ENCODE results near the gene RAD51B. TPM values are rescaled to one million over a fixed set of nuclear protein-coding genes. Genes with fewer than 3 reads are reported as not detected.
A peak's percentile ranks its signal among the peaks of the same experiment; 100 is the strongest.

Gene RAD51B
- total RNA-seq, 1 donor from 2014 or later = 38.6 TPM

GRCh38 chr14:68306934-68307789 lies 487.6 kb downstream of the RAD51B start:
- Histone ChIP-seq H3K9me3 (ENCODE audit: control insufficient read depth in 3 of 3, low read length in 3 of 3) (no peaks in the 10 kb centered on the region), H3K4me1 (ENCODE audit: control insufficient read depth in 3 of 3, insufficient read depth in 3 of 3, low read length in 3 of 3) (peaks cover 7 to 19% (median 11%) of the 10 kb centered on the region in 3 donors), H3K27ac (ENCODE audit: low read depth, low read length) (peak overlapping the region; percentile 50), H3K36me3 (ENCODE audit: control insufficient read depth in 3 of 3, insufficient read depth in 3 of 3, low read length in 3 of 3) (no peaks in the 10 kb centered on the region), H3K4me3 (ENCODE audit: low read length in 3 of 3) (no peak overlapping the region), H3K9ac (ENCODE audit: low read depth in 1 of 3, low read length in 3 of 3) (peak overlapping the region in 1 of 3 donors; percentile 66), H3K27me3 (ENCODE audit: control insufficient read depth in 3 of 3, insufficient read depth in 3 of 3, low read length in 3 of 3) (no peaks in the 10 kb centered on the region)

- H3K27ac ChIP-seq (ENCODE audit: low read depth, low read length) = peak overlapping the region; percentile 50
- no peaks in the 10 kb centered on the region for H3K9me3 ChIP-seq (ENCODE audit: control insufficient read depth in 3 of 3, low read length in 3 of 3)
- no peak overlapping the region for H3K9ac ChIP-seq (ENCODE audit: low read depth in 1 of 3, low read length in 3 of 3)
Observed at GRCh38 chr14:68307790-68308168, 488.2 kb downstream of the RAD51B start.

GRCh38 chr14:68308726-68309520 lies 489.3 kb downstream of the RAD51B start:
- Histone ChIP-seq H3K9me3 (ENCODE audit: control insufficient read depth in 3 of 3, low read length in 3 of 3) (no peaks in the 10 kb centered on the region), H3K4me1 (ENCODE audit: control insufficient read depth in 3 of 3, insufficient read depth in 3 of 3, low read length in 3 of 3) (peaks cover 7 to 19% (median 11%) of the 10 kb centered on the region in 3 donors), H3K27ac (ENCODE audit: low read depth, low read length) (peak overlapping the region; percentile 50), H3K36me3 (ENCODE audit: control insufficient read depth in 3 of 3, insufficient read depth in 3 of 3, low read length in 3 of 3) (no peaks in the 10 kb centered on the region), H3K4me3 (ENCODE audit: low read length in 3 of 3) (no peak overlapping the region), H3K27me3 (ENCODE audit: control insufficient read depth in 3 of 3, insufficient read depth in 3 of 3, low read length in 3 of 3) (no peaks in the 10 kb centered on the region), H3K9ac (ENCODE audit: low read depth in 1 of 3, low read length in 3 of 3) (no peak overlapping the region)

More at GRCh38 chr14:68307790-68308168, 488.2 kb downstream of the RAD51B start:
- Histone ChIP-seq H3K36me3 (ENCODE audit: control insufficient read depth in 3 of 3, insufficient read depth in 3 of 3, low read length in 3 of 3) (no peaks in the 10 kb centered on the region), H3K4me1 (ENCODE audit: control insufficient read depth in 3 of 3, insufficient read depth in 3 of 3, low read length in 3 of 3) (peaks cover 7 to 19% (median 11%) of the 10 kb centered on the region in 3 donors), H3K4me3 (ENCODE audit: low read length in 3 of 3) (no peak overlapping the region), H3K27me3 (ENCODE audit: control insufficient read depth in 3 of 3, insufficient read depth in 3 of 3, low read length in 3 of 3) (no peaks in the 10 kb centered on the region)

- Histone ChIP-seq H3K4me1 (ENCODE audit: control insufficient read depth in 3 of 3, insufficient read depth in 3 of 3, low read length in 3 of 3) (peaks cover 7 to 19% (median 11%) of the 10 kb centered on the region in 3 donors), H3K27ac (ENCODE audit: low read depth, low read length) (no peak overlapping the region), H3K36me3 (ENCODE audit: control insufficient read depth in 3 of 3, insufficient read depth in 3 of 3, low read length in 3 of 3) (no peaks in the 10 kb centered on the region), H3K27me3 (ENCODE audit: control insufficient read depth in 3 of 3, insufficient read depth in 3 of 3, low read length in 3 of 3) (no peaks in the 10 kb centered on the region), H3K4me3 (ENCODE audit: low read length in 3 of 3) (no peak overlapping the region), H3K9ac (ENCODE audit: low read depth in 1 of 3, low read length in 3 of 3) (no peak overlapping the region), H3K9me3 (ENCODE audit: control insufficient read depth in 3 of 3, low read length in 3 of 3) (no peaks in the 10 kb centered on the region)
Observed at GRCh38 chr14:68309616-68310015, 490.0 kb downstream of the RAD51B start.

- Histone ChIP-seq H3K27me3 (ENCODE audit: control insufficient read depth in 3 of 3, insufficient read depth in 3 of 3, low read length in 3 of 3) (no peaks in the 10 kb centered on the region), H3K4me1 (ENCODE audit: control insufficient read depth in 3 of 3, insufficient read depth in 3 of 3, low read length in 3 of 3) (peaks cover 4 to 16% (median 8%) of the 10 kb centered on the region in 3 donors), H3K27ac (ENCODE audit: low read depth, low read length) (no peak overlapping the region), H3K9me3 (ENCODE audit: control insufficient read depth in 3 of 3, low read length in 3 of 3) (no peaks in the 10 kb centered on the region), H3K36me3 (ENCODE audit: control insufficient read depth in 3 of 3, insufficient read depth in 3 of 3, low read length in 3 of 3) (no peaks in the 10 kb centered on the region), H3K9ac (ENCODE audit: low read depth in 1 of 3, low read length in 3 of 3) (no peak overlapping the region), H3K4me3 (ENCODE audit: low read length in 3 of 3) (no peak overlapping the region)
Observed at GRCh38 chr14:68312300-68312699, 492.7 kb downstream of the RAD51B start.

GRCh38 chr14:68312884-68313610 lies 493.5 kb downstream of the RAD51B start:
- H3K4me1 ChIP-seq (ENCODE audit: control insufficient read depth in 3 of 3, insufficient read depth in 3 of 3, low read length in 3 of 3) = peaks cover 1 to 10% (median 3%) of the 10 kb centered on the region in 3 donors
- H3K9ac ChIP-seq (ENCODE audit: low read depth in 1 of 3, low read length in 3 of 3) = no peak overlapping the region
- H3K4me3 ChIP-seq (ENCODE audit: low read length in 3 of 3) = no peak overlapping the region
- H3K36me3 ChIP-seq (ENCODE audit: control insufficient read depth in 3 of 3, insufficient read depth in 3 of 3, low read length in 3 of 3) = no peaks in the 10 kb centered on the region
- no peak overlapping the region for H3K27ac ChIP-seq (ENCODE audit: low read depth, low read length)
- no peaks in the 10 kb centered on the region for H3K9me3 ChIP-seq (ENCODE audit: control insufficient read depth in 3 of 3, low read length in 3 of 3)
- no peaks in the 10 kb centered on the region for H3K27me3 ChIP-seq (ENCODE audit: control insufficient read depth in 3 of 3, insufficient read depth in 3 of 3, low read length in 3 of 3)

GRCh38 chr14:68314642-68315041 lies 495.1 kb downstream of the RAD51B start:
- Histone ChIP-seq H3K27me3 (ENCODE audit: control insufficient read depth in 3 of 3, insufficient read depth in 3 of 3, low read length in 3 of 3) (no peaks in the 10 kb centered on the region), H3K36me3 (ENCODE audit: control insufficient read depth in 3 of 3, insufficient read depth in 3 of 3, low read length in 3 of 3) (no peaks in the 10 kb centered on the region), H3K9me3 (ENCODE audit: control insufficient read depth in 3 of 3, low read length in 3 of 3) (no peaks in the 10 kb centered on the region), H3K4me3 (ENCODE audit: low read length in 3 of 3) (no peak overlapping the region), H3K27ac (ENCODE audit: low read depth, low read length) (no peak overlapping the region), H3K4me1 (ENCODE audit: control insufficient read depth in 3 of 3, insufficient read depth in 3 of 3, low read length in 3 of 3) (peaks cover 0 to 3% (median 0%) of the 10 kb centered on the region in 3 donors), H3K9ac (ENCODE audit: low read depth in 1 of 3, low read length in 3 of 3) (no peak overlapping the region)

- no peaks in the 10 kb centered on the region for H3K36me3 ChIP-seq (ENCODE audit: control insufficient read depth in 3 of 3, insufficient read depth in 3 of 3, low read length in 3 of 3)
- H3K4me3 ChIP-seq (ENCODE audit: low read length in 3 of 3) = no peak overlapping the region
- H3K9me3 ChIP-seq (ENCODE audit: control insufficient read depth in 3 of 3, low read length in 3 of 3) = no peaks in the 10 kb centered on the region
- H3K9ac ChIP-seq (ENCODE audit: low read depth in 1 of 3, low read length in 3 of 3) = no peak overlapping the region
- H3K27me3 ChIP-seq (ENCODE audit: control insufficient read depth in 3 of 3, insufficient read depth in 3 of 3, low read length in 3 of 3) = no peaks in the 10 kb centered on the region
- H3K4me1 ChIP-seq (ENCODE audit: control insufficient read depth in 3 of 3, insufficient read depth in 3 of 3, low read length in 3 of 3) = peaks cover 0 to 3% (median 0%) of the 10 kb centered on the region in 3 donors
- no peak overlapping the region for H3K27ac ChIP-seq (ENCODE audit: low read depth, low read length)
Observed at GRCh38 chr14:68315081-68315480, 495.5 kb downstream of the RAD51B start.

- no peak overlapping the region for H3K9ac ChIP-seq (ENCODE audit: low read depth in 1 of 3, low read length in 3 of 3)
- no peak overlapping the region for H3K27ac ChIP-seq (ENCODE audit: low read depth, low read length)
- H3K4me1 ChIP-seq (ENCODE audit: control insufficient read depth in 3 of 3, insufficient read depth in 3 of 3, low read length in 3 of 3) = peaks cover 0 to 3% (median 0%) of the 10 kb centered on the region in 3 donors
- no peaks in the 10 kb centered on the region for H3K36me3 ChIP-seq (ENCODE audit: control insufficient read depth in 3 of 3, insufficient read depth in 3 of 3, low read length in 3 of 3)
- H3K4me3 ChIP-seq (ENCODE audit: low read length in 3 of 3) = no peak overlapping the region
- no peaks in the 10 kb centered on the region for H3K27me3 ChIP-seq (ENCODE audit: control insufficient read depth in 3 of 3, insufficient read depth in 3 of 3, low read length in 3 of 3)
- no peaks in the 10 kb centered on the region for H3K9me3 ChIP-seq (ENCODE audit: control insufficient read depth in 3 of 3, low read length in 3 of 3)
Observed at GRCh38 chr14:68316078-68316868, 496.7 kb downstream of the RAD51B start.
